H9 (cell line): ENCODE measurements around the gene CLASP2. TPM values are rescaled to one million over a fixed set of nuclear protein-coding genes. Genes with fewer than 3 reads are reported as not detected.

Experiments used
- DNase-seq: peaks from one replicate; pipeline ENCODE4 v3.0.0-alpha.2; 2017
- H2AFZ ChIP-seq: one replicate; pipeline ENCODE4 v1.6.1; 2013; ENCODE audit warnings: mild to moderate bottlenecking, low read length, control low read depth, moderate library complexity
- H2AK5ac ChIP-seq: 2 replicates; pipeline ENCODE4 v1.6.1; 2013; ENCODE audit warnings: low read length, control low read depth, mixed read lengths; ENCODE audit not compliant: insufficient read length
- H2BK120ac ChIP-seq: one replicate; pipeline ENCODE4 v1.6.1; 2013; ENCODE audit warnings: low read depth, mild to moderate bottlenecking, low read length, control low read depth, inconsistent platforms; ENCODE audit not compliant: poor library complexity, severe bottlenecking
- H2BK12ac ChIP-seq: 2 replicates; pipeline ENCODE4 v1.6.1; 2013; ENCODE audit warnings: low read length, control low read depth, mixed read lengths, low read depth; ENCODE audit not compliant: insufficient read length
- H2BK15ac ChIP-seq: 2 replicates; pipeline ENCODE4 v1.6.1; 2013; ENCODE audit warnings: low read depth, low read length, control low read depth
- H2BK20ac ChIP-seq: one replicate; pipeline ENCODE4 v1.6.1; 2013; ENCODE audit warnings: low read depth, mild to moderate bottlenecking, low read length, control low read depth, inconsistent platforms; ENCODE audit not compliant: poor library complexity, severe bottlenecking
- H2BK5ac ChIP-seq: 2 replicates; pipeline ENCODE4 v1.6.1; 2013; ENCODE audit warnings: low read length, control low read depth, mixed read lengths; ENCODE audit not compliant: insufficient read length
- H3K14ac ChIP-seq: 2 replicates; pipeline ENCODE4 v1.6.1; 2013; ENCODE audit warnings: low read length, control low read depth; ENCODE audit not compliant: insufficient read depth
- H3K18ac ChIP-seq: 2 replicates; pipeline ENCODE4 v1.6.1; 2013; ENCODE audit warnings: low read depth, mild to moderate bottlenecking, mixed read lengths, low read length, control low read depth; ENCODE audit not compliant: insufficient read length
- H3K23ac ChIP-seq: 2 replicates; pipeline ENCODE4 v1.6.1; 2013; ENCODE audit warnings: low read length, control low read depth, mixed read lengths, low read depth; ENCODE audit not compliant: insufficient read length
- H3K23me2 ChIP-seq: 2 replicates; pipeline ENCODE4 v1.6.1; 2013; ENCODE audit warnings: low read depth, mild to moderate bottlenecking, mixed read lengths, low read length, control low read depth; ENCODE audit not compliant: insufficient read length, poor library complexity, severe bottlenecking
- H3K27ac ChIP-seq: 2 replicates; pipeline ENCODE4 v1.5.1; 2013; ENCODE audit warnings: low read length, control low read depth, mixed read lengths, low read depth; ENCODE audit not compliant: insufficient read length
- H3K27me3 ChIP-seq: 2 replicates; pipeline ENCODE4 v1.6.1; 2013; ENCODE audit warnings: low read length, control low read depth, inconsistent platforms; ENCODE audit not compliant: insufficient read depth
- H3K4ac ChIP-seq: 2 replicates; pipeline ENCODE4 v1.6.1; 2013; ENCODE audit warnings: low read depth, mild to moderate bottlenecking, control low read depth, inconsistent platforms, low read length, moderate library complexity
- H3K4me1 ChIP-seq: 2 replicates; pipeline ENCODE4 v1.6.1; 2013; ENCODE audit warnings: low read length, control low read depth, inconsistent platforms; ENCODE audit not compliant: insufficient read depth
- H3K4me2 ChIP-seq: 2 replicates; pipeline ENCODE4 v1.6.1; 2013; ENCODE audit warnings: low read length, control low read depth, mixed read lengths; ENCODE audit not compliant: insufficient read length, insufficient read depth
- H3K56ac ChIP-seq: 2 replicates; pipeline ENCODE4 v1.6.1; 2013; ENCODE audit warnings: low read depth, mild to moderate bottlenecking, mixed read lengths, low read length, control low read depth; ENCODE audit not compliant: insufficient read length
- H3K79me1 ChIP-seq: 2 replicates; pipeline ENCODE4 v1.6.1; 2013; ENCODE audit warnings: low read depth, mild to moderate bottlenecking, moderate library complexity, low read length, control low read depth, inconsistent platforms; ENCODE audit not compliant: insufficient read depth, poor library complexity, severe bottlenecking
- H3K79me2 ChIP-seq: 2 replicates; pipeline ENCODE4 v1.6.1; 2013; ENCODE audit warnings: low read length, control low read depth, inconsistent platforms; ENCODE audit not compliant: insufficient read depth
- H3K9ac ChIP-seq: 2 replicates; pipeline ENCODE4 v1.6.1; 2013; ENCODE audit warnings: low read length, control low read depth, mixed read lengths; ENCODE audit not compliant: insufficient read length; ENCODE audit errors: extremely low read depth
- H3K9me3 ChIP-seq: one replicate; pipeline ENCODE4 v1.6.1; 2013; ENCODE audit warnings: low read depth, low read length, inconsistent platforms; ENCODE audit not compliant: control insufficient read depth
- H3T11ph ChIP-seq: one replicate; pipeline ENCODE4 v1.6.1; 2013; ENCODE audit warnings: mild to moderate bottlenecking, low read length, control low read depth, inconsistent platforms
- H4K20me1 ChIP-seq: one replicate; pipeline ENCODE4 v1.6.1; 2013; ENCODE audit not compliant: control insufficient read depth, insufficient read length, insufficient read depth
- H4K5ac ChIP-seq: 2 replicates; pipeline ENCODE4 v1.6.1; 2013; ENCODE audit warnings: low read depth, mild to moderate bottlenecking, mixed read lengths, low read length, control low read depth; ENCODE audit not compliant: insufficient read length
- H4K8ac ChIP-seq: replicated peaks from 2 replicates; pipeline ENCODE4 v1.6.1; 2013; ENCODE audit warnings: low read length, control low read depth, mixed read lengths, low read depth; ENCODE audit not compliant: insufficient read length
- H4K91ac ChIP-seq: 2 replicates; pipeline ENCODE4 v1.6.1; 2013; ENCODE audit warnings: low read depth, mild to moderate bottlenecking, moderate library complexity, mixed read lengths, low read length, control low read depth; ENCODE audit not compliant: insufficient read length
- H3K27ac Mint-ChIP-seq, 3 experiments: 2 replicates in 2 of 3; 3 replicates in 1 of 3; pipeline ENCODE4 v1.8.0; 2020 to 2021; ENCODE audit warnings: mixed read lengths in 3 of 3, mild to moderate bottlenecking in 1 of 3, moderate library complexity in 1 of 3
- H3K27me3 Mint-ChIP-seq: 2 replicates; pipeline ENCODE4 v1.8.0; 2021; ENCODE audit warnings: low read depth, mild to moderate bottlenecking, moderate library complexity, mixed read lengths
- H3K36me3 Mint-ChIP-seq, 3 experiments: 2 replicates in 2 of 3; 3 replicates in 1 of 3; pipeline ENCODE4 v1.8.0; 2020 to 2021; ENCODE audit warnings: low read depth in 3 of 3, mixed read lengths in 3 of 3; ENCODE audit not compliant: insufficient read depth in 1 of 3
- H3K4me1 Mint-ChIP-seq, 2 experiments: 2 replicates each; pipeline ENCODE4 v1.8.0; 2020; ENCODE audit warnings: mixed read lengths in 2 of 2
- H3K4me3 Mint-ChIP-seq, 2 experiments: 2 replicates in 1 of 2; 3 replicates in 1 of 2; pipeline ENCODE4 v1.8.0; 2020 to 2021; ENCODE audit warnings: mild to moderate bottlenecking in 2 of 2, mixed read lengths in 2 of 2, moderate library complexity in 1 of 2
- H3K9me3 Mint-ChIP-seq, 2 experiments: 2 replicates in 1 of 2; 3 replicates in 1 of 2; pipeline ENCODE4 v1.8.0; 2020; ENCODE audit warnings: mild to moderate bottlenecking in 2 of 2, mixed read lengths in 2 of 2, moderate library complexity in 1 of 2
- CTCF ChIP-seq: fragments of 200-600 bp; sonication (generic); conservative IDR thresholded peaks from 3 replicates; pipeline ENCODE4 v1.8.0; 2021; ENCODE audit warnings: antibody characterized with exemption, mild to moderate bottlenecking
- total RNA-seq: library from RNA; stranded (reverse); gene quantifications from 2 replicates; pipeline ENCODE4 v1.2.1, GENCODE V29; 2021

Gene CLASP2
- total RNA-seq, 1 experiment from 2014 or later: 60.5 TPM

GRCh38 chr3:33490641-33491241, 227.3 kb downstream of the CLASP2 start:
- H3K23me2 ChIP-seq: no peaks in the 10 kb centered on the region
- no peak overlapping the region for H3K56ac ChIP-seq
- no peak overlapping the region for H4K8ac ChIP-seq
- H3K4me1 ChIP-seq: no peaks in the 10 kb centered on the region
- no peak overlapping the region for H3K27ac ChIP-seq
- H3K4me2 ChIP-seq: no peak overlapping the region
- H2BK5ac ChIP-seq: no peak overlapping the region
- no peak overlapping the region for H4K91ac ChIP-seq
- Mint-ChIP-seq H3K4me1 (peaks cover 4 to 6% of the 10 kb centered on the region in 2 experiments; a peak in 3 of 4 replicates), H3K9me3 (no peaks in the 10 kb centered on the region; a peak in 2 of 5 replicates), H3K36me3 (no peaks in the 10 kb centered on the region), H3K4me3 (no peak overlapping the region), H3K27ac (peak overlapping the region in 1 of 3 experiments; percentile 2; a peak in 2 of 7 replicates), H3K27me3 (no peaks in the 10 kb centered on the region)
- H3K23ac ChIP-seq: no peak overlapping the region
- no peak overlapping the region for H3T11ph ChIP-seq
- no peak overlapping the region for H2BK20ac ChIP-seq
- no peaks in the 10 kb centered on the region for H3K27me3 ChIP-seq
- H4K20me1 ChIP-seq: no peaks in the 10 kb centered on the region
- DNase-seq: no peak
- no peak overlapping the region for H3K4ac ChIP-seq
- no peak overlapping the region for H4K5ac ChIP-seq
- no peak overlapping the region for H3K18ac ChIP-seq
- H3K9ac ChIP-seq: no peak overlapping the region
- TF ChIP-seq CTCF: no peak
- H2BK12ac ChIP-seq: no peak overlapping the region
- H3K9me3 ChIP-seq: no peaks in the 10 kb centered on the region
- no peak overlapping the region for H2AK5ac ChIP-seq
- no peaks in the 10 kb centered on the region for H3K79me2 ChIP-seq
- H2BK120ac ChIP-seq: no peak overlapping the region
- H2AFZ ChIP-seq: no peak overlapping the region
- no peak overlapping the region for H3K14ac ChIP-seq
- H2BK15ac ChIP-seq: no peak overlapping the region
- no peaks in the 10 kb centered on the region for H3K79me1 ChIP-seq
